GM13976 (cell line): Measurements from ENCODE around the gene PLEKHH2.

ENCODE experiments used
- DNase-seq: peaks from one replicate; pipeline ENCODE4 v3.0.0; 2012; ENCODE audit warnings: low spot score
- CTCF ChIP-seq: IDR thresholded peaks from 2 replicates; pipeline ENCODE4 v1.5.1; 2012; ENCODE audit warnings: borderline replicate concordance, mild to moderate bottlenecking; ENCODE audit not compliant: insufficient read depth; ENCODE audit errors: extremely low read depth, missing control alignments, control extremely low read depth
- in situ Hi-C: fragments of 300-500 bp; cut with MboI; formaldehyde crosslinking; loops from one replicate; pipeline ENCODE4 v1.12.0; 2022; ENCODE audit warnings: low sequenced_read_pairs, mixed read lengths, inconsistent platforms; ENCODE audit not compliant: unreplicated experiment

The PLEKHH2 gene

GRCh38 chr2:43729491-43730174 lies 92.6 kb downstream of the PLEKHH2 start:
- no peak for TF ChIP-seq CTCF
- in situ Hi-C loops, result no loop called here
- DNase-seq, result no peak

GRCh38 chr2:43731211-43731610 lies 94.2 kb downstream of the PLEKHH2 start:
- in situ Hi-C loops, result no loop called here
- TF ChIP-seq CTCF, result no peak
- DNase-seq, result no peak

- DNase-seq, result no peak
- TF ChIP-seq CTCF, result no peak
- in situ Hi-C loops, result no loop called here
Measured at GRCh38 chr2:43736637-43737036, 99.6 kb downstream of the PLEKHH2 start.

- DNase-seq, result no peak
- in situ Hi-C loops, result no loop called here
- no peak for TF ChIP-seq CTCF
Measured at GRCh38 chr2:43737097-43737854, 100.2 kb downstream of the PLEKHH2 start.

- no peak for DNase-seq
- no peak for TF ChIP-seq CTCF
Measured at GRCh38 chr2:43737855-43738254, 100.8 kb downstream of the PLEKHH2 start.

GRCh38 chr2:43738257-43738656 lies 101.2 kb downstream of the PLEKHH2 start:
- DNase-seq, result no peak
- TF ChIP-seq CTCF, result no peak
- in situ Hi-C loops, result no loop called here

More at GRCh38 chr2:43737855-43738254, 100.8 kb downstream of the PLEKHH2 start:
- in situ Hi-C loops, result no loop called here
